ENCODE results near the gene IGF2R.

The IGF2R gene

GRCh38 chr6:160050022-160050421 lies 81.1 kb downstream of the IGF2R start:
- no peak for DNase-seq

DNA sequence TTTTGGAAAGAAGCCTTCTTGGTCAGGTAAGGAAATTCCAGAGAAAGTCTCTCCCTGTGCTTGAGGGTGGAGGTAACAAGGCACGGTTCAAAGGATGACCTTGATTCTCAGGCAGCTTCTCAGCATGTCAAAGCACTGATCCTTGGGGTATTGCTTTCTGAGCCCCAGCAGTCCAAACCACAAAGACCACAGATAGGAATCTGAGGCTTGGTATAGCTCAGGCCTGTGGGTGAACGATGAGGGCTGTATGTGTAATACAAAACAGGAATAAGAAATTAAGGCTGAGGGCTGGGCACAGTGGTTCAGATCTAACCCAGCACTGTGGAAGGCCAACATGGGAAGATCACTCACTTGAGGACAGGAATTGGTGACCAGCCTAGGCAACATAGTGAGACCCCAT lies 82.5 kb downstream of the IGF2R start:
- DNase-seq, result no peak

DNA sequence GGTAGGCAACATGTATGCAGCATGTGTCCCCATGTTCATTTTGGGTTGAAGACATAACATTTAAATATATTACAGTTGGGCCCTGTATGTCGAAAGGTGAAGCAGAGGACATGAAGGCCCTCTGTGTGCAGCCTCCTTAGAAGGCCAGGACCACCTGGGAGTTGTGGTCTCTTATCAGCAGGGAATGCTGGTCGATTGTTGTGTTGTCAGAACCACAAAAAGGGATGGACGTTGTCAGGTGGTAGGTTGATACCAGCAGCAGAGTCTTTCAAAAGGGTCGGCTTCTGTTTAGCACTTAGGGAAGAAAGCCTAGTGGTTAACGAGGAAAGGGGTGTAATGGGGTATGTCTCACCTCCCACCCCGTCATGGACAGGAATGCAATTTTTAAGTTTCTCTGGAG lies 85.4 kb downstream of the IGF2R start:
- DNase-seq, result no peak

- no peak for DNase-seq
Measured at GRCh38 chr6:160054913-160055312, 86.0 kb downstream of the IGF2R start.

GRCh38 chr6:160055378-160055777 lies 86.5 kb downstream of the IGF2R start:
- DNase-seq, result no peak

- DNase-seq, result no peak
Measured at GRCh38 chr6:160055813-160056212, 86.9 kb downstream of the IGF2R start.

- DNase-seq, result no peak
Measured at GRCh38 chr6:160057080-160057479, 88.2 kb downstream of the IGF2R start.

GRCh38 chr6:160058603-160059215 lies 89.8 kb downstream of the IGF2R start:
- DNase-seq, result no peak

DNA sequence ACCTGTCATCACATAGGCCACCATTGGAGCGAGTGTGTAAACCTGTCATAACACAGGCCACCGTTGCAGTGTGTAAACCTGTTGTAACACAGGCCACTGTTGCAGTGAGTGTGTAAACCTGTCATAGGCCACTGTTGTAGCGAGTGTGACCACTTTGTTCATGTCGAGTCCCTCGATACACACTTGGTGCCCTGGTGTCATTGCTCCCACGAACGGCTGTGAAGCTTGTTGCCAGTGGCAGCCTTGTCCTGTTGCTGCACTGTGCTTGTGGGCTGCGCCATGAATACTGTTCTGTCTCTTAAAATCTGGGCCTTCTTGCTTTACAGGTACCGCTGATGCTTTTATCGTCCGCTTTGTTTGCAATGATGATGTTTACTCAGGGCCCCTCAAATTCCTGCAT lies 91.3 kb downstream of the IGF2R start:
- no peak for DNase-seq

GRCh38 chr6:160060920-160061447 lies 92.1 kb downstream of the IGF2R start:
- DNase-seq, result no peak

DNA sequence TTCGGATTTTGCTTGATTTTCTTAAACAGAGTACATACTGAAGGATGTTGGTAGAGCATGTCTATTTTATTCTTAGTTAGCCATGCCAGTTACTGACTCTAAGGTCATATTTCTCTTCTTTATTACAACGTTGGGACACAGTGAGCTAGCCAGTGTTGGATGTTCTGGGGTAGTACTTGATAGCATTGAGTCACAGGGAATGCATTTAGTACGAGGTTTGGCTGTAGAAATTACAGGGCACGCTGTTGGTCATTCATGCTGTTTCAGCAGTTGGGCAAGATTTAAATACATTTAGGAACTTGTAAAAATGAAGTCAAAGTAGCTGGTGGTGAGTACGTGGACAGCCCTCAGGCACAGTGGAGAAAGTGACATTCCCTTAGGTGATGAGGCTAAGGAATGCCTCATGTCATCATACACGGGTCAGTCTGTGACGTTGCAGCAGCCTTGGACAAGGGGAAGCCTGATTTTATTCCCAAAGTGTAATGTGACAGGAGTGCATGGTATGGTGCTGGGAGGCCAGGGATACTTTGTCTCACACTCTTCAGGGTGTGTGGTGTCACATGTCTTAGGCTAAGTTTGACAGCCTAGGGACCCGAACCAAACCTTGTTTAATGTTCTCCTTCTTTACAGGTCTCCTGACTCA lies 95.0 kb downstream of the IGF2R start:
- DNase-seq, result no peak

- no peak for DNase-seq
Measured at GRCh38 chr6:160065200-160065599, 96.3 kb downstream of the IGF2R start.

DNA sequence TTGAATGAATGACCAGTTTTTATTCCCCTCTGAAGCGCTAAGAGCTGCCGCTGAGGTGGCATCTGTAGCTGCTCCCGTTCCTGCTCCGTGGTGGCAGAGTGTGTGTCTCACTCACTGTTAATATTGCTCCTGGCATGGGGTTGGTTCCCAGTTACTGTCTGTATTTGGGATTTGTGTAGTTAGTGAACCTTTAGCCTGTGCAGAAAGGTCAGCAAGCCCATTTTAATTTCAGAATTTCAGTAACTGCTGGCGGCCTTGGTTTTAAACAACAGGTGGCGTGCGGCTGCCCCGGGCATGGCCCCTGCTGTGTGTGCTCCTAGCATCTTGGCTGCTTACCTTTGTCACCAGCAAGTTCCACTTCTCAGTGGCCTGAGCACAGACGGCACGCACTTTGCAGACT lies 98.7 kb downstream of the IGF2R start:
- DNase-seq, result no peak

DNA sequence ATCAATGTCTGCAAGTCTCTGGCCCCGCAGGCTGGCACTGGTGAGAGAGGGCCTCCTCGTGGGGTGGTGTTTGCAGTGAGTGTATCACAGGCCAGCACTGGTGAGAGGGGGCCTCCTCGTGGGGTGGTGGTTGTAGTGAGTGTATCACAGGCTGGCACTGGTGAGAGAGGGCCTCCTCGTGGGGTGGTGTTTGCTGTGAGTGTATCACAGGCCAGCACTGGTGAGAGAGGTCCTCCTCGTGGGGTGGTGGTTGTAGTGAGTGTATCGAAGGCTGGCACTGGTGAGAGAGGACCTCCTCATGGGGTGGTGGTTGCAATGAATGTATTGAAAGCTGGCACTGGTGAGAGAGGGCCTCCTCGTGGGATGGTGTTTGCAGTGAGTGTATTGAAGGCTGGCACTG lies 99.5 kb downstream of the IGF2R start:
- no peak for DNase-seq

- no peak for DNase-seq
Measured at GRCh38 chr6:160069050-160069454, 100.2 kb downstream of the IGF2R start.

- DNase-seq, result no peak
Measured at GRCh38 chr6:160069459-160069858, 100.6 kb downstream of the IGF2R start.

DNA sequence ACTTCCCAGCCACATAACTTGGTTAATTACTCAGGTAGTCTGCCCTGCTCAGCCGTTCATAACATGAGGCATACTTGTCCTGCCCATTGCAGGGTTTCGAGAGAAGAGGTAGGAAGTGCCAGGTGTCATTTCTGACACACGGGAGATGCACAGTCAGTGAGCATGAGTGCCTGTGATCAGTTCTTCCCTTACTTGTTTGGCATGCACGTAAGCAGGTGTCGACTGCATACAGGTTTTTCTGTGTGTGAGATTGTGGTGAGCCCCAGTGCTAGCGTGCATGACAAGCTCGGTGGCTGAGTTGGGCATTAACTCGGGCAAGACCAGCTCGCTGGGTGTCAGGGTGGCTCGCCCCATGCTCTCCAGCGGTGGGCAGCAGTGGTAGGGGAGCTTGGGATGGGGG lies 101.5 kb downstream of the IGF2R start:
- DNase-seq, result no peak

GRCh38 chr6:160070831-160071230 lies 101.9 kb downstream of the IGF2R start:
- no peak for DNase-seq

- DNase-seq, result no peak
Measured at GRCh38 chr6:160071805-160072690, 103.2 kb downstream of the IGF2R start.

- no peak for DNase-seq
Measured at GRCh38 chr6:160073272-160073671, 104.4 kb downstream of the IGF2R start.

- no peak for DNase-seq
Measured at GRCh38 chr6:160076009-160076408, 107.1 kb downstream of the IGF2R start.

GRCh38 chr6:160077024-160077423 lies 108.1 kb downstream of the IGF2R start:
- no peak for DNase-seq

DNA sequence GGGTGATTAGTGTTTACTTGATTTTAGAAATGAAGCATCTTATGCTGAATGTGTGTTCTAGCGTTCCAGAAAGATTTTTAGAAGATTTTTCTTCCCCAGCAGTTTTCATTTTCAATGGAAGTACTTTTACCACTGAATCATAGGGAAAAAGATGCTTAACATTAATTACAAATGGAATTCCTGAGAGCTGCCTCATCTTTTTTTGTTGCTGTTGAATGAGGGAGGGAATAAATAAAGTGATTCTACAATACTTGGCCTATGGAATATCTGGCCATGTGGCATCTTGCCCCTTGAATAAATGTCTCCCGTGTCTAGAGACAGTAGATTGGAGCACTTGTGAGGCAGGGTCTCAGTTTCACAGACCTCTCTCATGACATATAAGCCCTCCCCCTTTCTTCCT lies 108.6 kb downstream of the IGF2R start:
- no peak for DNase-seq

All from activated gamma-delta T cell (primary cell).